ENCODE results near the gene VSTM2B.

The VSTM2B gene

DNA sequence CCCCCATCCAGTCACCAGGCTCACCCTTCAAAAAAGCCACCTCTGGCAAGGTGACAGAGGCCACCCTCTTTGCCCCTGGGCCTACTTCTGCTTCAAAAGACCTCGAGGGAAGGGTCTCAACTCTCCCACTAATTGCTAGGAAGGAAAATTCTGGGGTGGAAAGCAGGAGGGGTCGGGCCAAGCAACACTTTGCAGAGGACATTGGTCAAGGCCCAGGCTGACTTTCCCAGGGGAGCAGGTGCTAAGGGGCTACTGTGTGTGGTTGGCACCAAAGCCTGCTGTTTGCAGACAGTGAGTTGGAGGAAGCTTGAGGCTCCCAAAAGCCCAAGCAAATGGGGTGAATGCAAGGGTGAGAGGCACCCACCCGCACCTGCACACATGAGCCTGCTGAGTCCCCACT lies 28.6 kb upstream of the VSTM2B start:
- no peak for FAIRE-seq

DNA sequence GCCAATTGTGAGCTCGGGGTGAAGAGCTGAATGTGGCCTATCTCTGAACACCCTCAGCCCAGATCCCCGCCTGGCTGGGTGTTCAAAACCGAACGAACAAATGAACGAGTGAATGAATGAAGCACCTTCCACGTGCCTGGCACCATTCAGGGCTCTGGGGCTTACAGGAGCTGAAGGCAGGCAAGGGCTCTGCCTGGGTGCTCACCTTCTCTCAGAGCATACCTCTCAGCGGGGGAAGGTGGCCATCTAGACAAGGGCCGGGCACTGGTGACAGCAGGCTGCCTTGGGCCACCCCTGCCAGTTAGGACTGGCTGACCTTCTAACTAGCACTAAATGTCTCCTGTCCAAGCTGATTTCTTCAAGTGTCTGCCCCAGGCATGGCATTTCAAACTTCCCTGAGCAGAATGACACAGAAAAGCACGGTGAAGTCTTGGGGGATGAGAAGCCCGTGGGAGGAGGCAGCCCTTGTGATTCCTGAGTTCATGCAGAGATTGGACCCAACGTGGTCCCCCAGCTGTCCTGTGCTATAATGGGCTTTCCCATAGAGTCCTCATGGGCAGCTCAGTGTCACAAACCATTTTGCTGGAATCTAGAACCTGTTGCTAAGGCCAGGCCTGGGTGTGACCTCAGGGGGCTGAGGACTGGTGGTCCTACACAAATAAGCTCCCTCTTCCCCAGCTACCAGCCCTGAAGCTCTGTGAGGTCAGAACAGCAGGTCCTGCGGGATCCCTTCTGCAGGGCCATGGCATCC lies 27.9 kb upstream of the VSTM2B start:
- no peak for FAIRE-seq

DNA sequence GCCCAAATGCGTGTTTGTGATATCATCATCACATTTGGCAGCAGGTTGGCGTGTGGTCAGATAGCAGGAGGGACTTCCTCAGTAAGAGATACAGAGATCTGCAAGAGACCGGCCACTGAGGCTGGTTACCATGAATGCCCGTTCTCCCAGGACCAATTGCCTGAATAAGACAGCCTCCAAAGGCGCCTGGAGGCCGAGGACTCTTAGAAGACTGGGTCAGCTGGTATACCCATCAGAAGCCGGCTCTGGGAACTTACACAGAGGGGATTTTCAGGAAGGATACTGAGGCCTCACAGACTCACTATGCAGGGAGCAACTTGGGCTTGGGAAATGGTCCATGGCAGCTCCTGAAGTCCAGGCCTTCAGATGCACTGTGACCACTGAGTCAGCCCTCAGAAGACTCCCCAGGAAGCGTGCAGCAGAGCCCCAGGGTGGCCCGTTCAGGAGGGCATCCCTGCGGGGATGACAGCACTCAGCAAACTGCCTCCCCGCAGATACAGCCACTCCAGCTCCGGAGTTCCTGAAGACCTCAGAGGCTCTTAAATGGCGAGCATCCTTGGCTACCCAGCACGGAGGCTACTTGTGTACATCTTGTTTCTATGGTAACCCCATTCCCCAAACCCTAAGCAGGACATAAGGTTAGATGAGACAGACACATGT lies 26.4 kb upstream of the VSTM2B start:
- no peak for FAIRE-seq

DNA sequence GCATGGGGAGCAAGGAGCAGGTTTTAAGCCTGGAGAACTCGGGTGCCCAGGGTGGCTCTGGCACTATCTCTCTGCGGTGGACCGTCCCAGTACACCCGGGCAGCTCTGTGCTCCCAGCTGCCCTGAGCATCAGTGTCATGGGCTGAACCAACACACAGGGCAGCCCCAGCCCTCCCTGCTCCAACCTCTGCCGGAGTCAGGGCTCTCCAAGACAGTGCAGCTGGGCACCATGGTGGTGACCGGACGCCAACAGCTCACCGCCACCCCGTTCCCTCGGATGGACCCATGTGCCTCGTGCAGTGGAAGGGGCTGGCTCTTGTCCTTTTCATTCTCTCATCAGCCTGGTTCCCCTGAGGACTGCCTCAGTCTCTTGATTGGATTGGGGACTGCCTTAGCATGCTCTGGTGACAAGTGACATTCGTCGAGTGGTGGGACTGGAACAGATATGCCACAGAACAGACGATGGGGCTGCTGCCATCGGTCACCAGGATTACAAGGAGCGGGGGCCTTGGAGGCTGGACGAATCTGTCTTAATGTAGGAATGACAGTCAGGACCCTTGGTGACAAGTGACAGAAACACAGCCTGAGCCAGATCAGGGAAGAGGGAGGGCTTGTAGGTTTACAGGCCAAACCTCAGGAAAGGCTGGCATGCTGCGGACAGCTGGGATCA lies 25.7 kb upstream of the VSTM2B start:
- FAIRE-seq, result no peak

DNA sequence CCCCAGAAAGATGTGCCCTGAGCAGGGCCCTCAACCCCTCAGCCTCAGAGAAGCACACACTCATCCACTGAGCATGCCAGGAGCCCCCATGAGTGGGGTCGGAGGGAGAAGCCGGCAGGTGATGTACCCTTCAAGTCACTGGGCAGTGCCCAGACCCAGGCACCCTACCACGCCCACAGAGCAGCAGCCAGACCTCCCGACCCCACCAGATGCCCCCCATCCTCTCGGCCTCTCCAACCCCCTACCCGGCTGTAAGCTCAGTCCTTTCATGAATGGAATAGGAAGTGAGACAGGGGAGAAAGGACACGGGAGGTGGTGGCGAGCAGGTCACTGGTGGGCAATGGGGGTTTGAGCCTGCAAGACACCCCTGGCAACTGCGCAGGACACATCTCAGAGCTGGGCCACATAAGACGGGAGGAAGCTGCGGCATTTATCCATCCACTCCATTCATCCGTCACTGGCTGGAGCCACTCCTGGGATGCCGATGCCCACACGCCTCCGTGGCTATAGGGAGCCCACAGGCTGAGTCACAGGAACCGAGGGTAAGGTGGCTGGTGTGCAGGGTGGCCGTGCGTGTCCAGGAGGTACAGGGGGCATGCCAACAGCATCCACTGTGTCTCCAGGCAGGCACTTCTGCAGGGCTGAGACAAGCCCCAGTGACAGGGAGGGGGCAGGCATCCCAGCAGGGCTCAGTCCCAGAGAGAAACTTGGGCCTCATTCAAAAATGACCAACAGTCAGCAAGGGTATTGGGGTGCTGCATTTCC lies 23.8 kb upstream of the VSTM2B start:
- FAIRE-seq, result no peak

DNA sequence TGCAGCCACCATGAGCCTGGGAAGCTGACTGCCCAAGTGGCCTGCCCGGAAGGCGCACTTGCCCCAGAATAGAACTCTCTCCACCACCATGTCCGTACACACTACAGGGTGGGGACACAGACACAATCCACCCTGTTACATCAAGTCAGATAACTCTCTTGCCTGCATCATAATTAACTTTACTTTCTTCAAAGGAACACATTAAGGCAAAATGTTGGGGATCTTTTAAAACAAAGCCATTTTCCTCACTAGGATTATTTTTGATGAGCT lies 23.3 kb upstream of the VSTM2B start:
- no peak for FAIRE-seq

DNA sequence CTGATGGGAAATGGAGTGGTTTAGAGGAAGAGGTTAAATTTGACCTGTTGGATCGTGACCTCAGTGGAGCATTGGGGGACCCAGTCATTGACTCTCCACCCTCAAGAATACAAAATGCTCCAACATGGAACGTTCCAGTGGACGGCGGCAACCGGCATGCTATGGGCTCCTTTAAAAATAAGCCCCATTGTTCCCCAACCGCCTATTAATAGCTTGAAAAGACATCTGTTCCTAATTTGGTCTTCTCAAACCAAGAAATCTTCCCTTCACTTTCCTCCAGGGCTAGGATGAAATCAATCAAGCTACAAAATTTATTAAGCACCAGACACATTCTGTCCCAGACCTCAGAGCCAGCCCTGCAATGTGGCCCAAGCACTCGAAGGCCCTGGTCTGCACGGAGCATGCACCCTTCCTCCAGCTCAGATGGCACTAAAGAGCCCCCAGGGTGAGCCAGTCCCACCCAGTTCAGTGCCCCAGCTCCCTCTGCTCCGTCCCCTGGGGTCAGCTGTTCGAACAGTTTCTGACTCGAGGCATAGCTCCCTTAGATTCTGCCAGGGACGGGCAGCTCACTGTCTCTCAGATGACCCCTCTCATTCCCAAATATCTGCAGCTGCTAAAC lies 22.5 kb upstream of the VSTM2B start:
- no peak for FAIRE-seq

DNA sequence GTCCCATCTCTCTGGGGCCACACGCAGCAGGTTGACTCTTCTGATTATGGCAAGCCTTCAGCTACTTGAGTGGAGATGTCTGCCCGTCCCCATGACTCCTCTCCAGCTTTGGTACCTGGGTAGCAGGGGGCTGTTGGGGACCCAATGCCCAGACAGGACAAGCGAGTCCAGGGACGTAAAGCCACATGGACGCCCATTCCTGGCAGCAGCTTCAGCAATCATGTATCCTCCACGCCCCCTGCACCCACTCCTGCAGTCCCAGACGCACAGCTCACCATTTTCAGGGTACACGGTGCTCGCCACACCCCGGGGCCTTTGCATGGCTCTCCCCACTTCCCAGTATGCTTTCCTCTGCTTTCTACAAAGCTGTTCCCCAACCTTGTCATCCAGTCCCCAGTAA lies 22.0 kb upstream of the VSTM2B start:
- no peak for FAIRE-seq

DNA sequence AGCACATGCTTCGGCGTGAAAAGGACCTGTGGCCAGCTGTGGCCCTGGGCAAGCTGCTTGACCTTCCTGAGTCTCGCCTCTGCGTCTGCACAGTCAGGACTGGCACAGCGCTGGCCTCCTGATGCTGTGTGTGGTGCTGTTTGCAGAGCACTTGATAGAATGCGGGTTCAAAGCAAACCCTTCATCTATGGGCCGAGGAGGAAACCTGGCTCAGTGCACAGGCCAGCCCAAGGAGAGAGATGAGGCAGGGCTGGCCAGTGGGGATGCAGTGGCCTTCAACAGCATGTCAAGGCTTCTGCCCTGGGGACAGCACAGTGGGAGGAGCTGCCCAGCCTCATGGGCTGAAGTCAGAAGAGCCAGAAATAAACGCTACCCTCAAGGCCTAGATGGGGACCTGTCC lies 21.3 kb upstream of the VSTM2B start:
- FAIRE-seq, result no peak

- no peak for FAIRE-seq
Measured at GRCh38 chr19:29505097-29505824, 20.5 kb upstream of the VSTM2B start.

DNA sequence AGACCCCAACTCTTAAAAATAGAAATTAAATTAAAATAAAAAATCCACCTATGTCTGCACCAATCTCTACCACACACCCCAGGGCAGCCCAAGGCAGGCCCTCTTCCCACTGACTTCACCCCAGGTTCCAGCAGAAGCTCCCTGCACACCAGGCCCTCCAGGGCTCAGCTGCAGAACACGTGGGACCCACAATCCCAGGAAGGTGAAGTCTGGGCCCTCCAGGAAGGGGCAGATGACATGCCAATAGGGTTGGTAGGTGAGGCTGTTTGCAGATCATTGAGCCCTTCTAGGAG lies 19.2 kb upstream of the VSTM2B start:
- no peak for FAIRE-seq

DNA sequence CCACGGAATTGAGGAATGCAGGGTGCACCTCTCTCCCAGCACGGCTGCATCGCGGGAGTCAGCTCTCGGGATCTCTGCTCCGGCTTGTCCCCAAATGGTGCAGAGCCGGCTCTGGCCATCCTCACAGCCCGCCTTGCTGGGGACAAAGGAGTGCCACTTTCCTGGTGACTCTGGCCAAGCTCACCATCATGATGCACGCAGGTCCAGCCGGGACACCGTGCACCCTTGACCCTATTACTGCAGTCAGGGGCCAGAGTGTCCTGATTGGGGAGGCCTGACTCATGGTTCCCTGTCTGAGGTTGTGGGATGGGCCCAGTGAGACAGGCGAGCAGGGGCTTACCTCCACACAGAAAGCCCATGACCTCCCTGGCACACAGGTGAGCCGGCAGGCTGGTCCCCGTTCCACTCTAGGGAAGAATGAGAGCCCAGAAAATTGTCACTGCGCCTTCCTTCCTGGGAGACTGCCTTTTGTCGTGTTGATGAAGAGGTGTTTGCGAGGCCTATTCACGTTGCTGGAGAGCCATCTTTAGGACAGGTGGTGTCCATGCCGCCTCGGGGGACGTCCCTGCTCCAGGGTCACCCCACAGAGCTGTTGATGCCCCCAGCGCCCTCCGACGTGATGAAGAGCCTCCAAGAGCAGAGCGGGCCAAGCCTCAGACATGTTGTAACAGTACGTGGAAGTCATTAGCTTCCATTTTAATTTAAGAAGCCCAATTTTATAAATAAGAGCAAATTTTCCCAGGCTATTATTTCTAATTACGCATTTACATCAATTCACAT lies 18.5 kb upstream of the VSTM2B start:
- no peak for FAIRE-seq

DNA sequence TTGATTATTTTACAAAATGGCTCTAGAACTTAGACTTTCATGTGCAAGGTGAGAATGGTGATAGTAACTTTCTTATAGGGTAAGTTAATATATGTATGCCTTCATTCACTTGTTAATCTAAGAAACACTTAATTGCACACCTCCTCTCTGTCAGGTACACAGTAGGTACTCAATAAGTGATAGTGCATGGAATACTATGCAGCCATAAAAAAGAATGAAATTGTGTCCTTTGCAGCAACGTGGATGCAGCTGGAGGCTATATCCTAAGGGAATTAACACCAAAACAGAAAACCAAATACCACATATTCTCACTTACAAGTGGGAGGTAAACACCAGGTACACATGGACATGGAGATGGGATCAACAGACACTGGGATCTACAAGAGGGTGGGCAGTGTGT lies 17.6 kb upstream of the VSTM2B start:
- no peak for FAIRE-seq

- no peak for FAIRE-seq
Measured at GRCh38 chr19:29509456-29509855, 16.3 kb upstream of the VSTM2B start.

DNA sequence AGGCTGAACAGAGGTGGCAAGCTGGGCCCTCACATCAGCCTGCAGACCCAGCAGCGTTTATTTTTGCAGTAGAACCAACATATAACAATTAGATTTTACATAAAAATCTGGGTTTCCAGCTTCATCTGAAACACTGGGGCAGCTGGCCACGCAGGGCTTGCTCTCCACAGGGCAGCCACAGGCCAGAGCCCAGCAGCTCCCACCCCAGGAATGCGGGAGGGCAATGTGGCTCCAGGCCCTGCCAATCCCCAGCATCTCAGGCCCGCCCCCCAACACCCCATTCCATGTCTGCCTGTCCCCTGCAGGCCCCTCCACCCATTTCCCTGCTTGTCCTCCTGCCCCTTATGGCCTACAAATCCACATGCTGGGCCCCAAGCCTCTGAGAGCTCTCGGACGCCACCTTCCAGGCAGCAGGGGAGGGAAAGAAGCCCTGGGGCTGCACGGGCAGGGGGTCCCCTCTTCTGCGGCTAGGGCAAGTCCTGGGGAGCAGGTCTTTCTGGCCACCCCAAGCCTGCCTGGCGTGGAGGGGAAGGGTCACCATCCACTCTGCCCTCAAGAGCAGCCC lies 15.0 kb upstream of the VSTM2B start:
- no peak for FAIRE-seq

- no peak for FAIRE-seq
Measured at GRCh38 chr19:29511768-29512167, 14.0 kb upstream of the VSTM2B start.

DNA sequence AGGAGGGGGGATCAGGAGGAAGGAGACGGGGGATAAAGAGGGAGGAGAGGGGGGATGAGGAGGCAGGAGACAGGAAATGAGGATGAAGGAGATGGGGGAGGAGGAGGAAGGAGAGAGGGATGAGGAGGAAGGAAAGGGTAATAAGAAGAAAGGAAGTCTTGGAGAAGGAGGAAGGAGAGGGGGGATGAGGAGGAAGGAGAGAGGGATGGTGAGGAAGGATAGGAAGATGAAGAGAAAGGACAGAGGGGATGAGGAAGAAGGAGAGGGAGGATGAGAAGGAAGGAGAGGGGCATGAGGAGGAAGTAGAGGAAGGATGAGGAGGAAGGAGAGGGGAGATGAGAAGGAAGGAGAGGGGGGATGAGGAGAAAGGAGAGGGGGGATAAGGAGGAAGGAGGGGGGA lies 13.0 kb upstream of the VSTM2B start:
- FAIRE-seq, result no peak

DNA sequence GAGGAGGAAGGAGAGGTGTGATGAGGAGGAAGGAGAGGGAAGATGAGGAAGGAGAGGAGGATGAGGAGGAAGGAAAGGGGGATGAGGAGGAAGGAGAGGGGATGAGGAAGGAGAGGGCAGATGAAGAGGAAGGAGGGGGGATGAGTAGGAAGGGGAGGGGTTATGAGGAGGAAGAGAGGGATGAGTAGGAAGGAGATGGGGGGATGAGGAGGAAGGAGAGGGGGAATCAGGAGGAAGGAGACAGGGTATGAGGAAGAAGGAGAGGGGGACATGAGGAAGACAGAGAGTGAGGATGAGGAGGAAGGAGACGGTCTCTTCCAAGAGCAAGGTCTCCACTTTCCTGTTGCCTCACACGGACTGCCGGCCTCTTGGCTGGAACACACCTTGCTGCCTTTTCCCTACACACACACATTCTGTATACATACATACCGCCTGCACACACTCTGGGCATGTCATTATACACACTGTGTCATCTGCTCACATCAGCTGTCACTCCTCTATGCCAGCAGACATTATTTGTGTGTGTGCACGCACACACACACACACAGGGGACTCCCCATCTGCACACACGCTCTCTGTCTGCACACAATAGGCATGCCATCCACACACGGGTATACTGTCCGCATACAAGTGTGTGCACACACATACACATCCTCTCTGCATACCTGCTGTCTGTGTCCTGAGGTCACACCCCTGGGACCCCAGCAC lies 11.1 kb upstream of the VSTM2B start:
- FAIRE-seq, result no peak

GRCh38 chr19:29515233-29515619 lies 10.6 kb upstream of the VSTM2B start:
- no peak for FAIRE-seq

GRCh38 chr19:29515706-29516357 lies 10.0 kb upstream of the VSTM2B start:
- no peak for FAIRE-seq

DNA sequence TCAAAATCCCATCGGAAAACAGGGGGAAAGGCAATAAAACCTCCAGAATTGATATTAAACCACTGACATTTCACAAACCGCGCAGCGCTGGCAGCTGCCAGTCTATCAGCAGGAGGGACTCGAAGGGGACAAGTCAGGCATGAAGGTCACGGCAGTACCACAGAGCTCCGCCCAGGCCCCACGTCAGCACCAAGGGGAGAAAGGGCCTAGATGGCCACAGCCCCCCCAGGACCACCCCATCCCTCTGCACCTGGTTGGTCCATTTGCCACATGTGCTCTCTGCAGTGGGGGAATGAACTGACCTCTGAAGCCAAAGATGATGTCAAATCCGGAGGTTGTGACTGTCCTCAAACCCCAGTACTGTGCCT lies 9.5 kb upstream of the VSTM2B start:
- no peak for FAIRE-seq

Measured in G401.6 (cell line).